GM19455 (cell line): ENCODE data around the gene ELMO1.

ENCODE experiments used
- ATAC-seq: cut with Tn5 transposase; IDR thresholded peaks from one replicate; pipeline ENCODE4 v1.9.1; 2021; ENCODE audit not compliant: unreplicated experiment

The ELMO1 gene

DNA sequence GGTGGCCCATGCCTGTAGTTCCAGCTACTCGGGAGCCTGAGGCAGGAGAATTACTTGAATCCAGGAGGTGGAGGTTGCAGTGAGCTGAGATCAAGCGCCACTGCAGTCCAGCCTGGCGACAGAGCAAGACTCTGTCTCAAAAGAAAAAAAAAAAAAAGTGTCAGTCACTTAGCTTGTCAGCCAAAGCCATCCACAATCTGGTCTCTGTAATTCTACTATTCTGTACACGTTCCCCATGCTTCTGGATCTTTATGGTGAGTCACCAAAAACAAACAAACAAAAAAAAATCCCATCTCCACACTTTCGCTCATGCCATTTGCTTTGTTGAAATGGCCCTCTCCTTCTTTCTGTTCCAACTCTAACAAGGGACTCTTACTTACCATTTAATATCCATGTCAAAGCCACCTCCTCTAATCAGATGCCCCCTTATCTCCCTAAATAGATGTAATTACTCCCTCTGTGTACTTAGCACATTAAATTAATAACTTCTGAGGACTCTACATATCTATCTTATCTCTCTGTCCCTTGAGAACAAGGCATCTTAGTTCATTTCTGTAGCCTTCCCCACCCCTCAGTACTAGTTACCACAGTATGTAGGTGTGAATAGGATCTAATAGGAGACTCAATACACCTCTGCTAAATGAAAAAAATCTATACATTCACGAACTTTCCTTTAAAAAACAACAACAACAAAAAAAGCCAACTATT, 128.4 kb downstream of the ELMO1 start:
- ATAC-seq = no peak

DNA sequence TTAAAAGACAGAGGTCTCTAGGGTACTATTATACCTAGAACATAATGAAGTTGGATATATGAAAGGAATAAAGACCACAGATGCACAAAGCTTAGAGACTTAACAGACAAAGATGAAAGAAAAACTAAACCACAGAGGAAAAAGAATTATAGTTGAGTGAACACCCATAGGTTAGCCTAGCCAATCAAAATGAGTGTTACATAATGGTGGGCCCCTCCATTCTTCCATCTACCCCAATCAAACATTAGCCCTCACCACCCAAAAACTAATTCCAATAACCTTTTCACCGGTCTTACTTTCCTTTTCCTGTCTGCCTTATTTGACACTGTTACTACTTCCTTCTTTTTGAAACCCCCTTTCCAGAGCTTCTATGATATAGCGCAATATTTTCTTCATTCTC, 130.1 kb downstream of the ELMO1 start:
- no peak for ATAC-seq

DNA sequence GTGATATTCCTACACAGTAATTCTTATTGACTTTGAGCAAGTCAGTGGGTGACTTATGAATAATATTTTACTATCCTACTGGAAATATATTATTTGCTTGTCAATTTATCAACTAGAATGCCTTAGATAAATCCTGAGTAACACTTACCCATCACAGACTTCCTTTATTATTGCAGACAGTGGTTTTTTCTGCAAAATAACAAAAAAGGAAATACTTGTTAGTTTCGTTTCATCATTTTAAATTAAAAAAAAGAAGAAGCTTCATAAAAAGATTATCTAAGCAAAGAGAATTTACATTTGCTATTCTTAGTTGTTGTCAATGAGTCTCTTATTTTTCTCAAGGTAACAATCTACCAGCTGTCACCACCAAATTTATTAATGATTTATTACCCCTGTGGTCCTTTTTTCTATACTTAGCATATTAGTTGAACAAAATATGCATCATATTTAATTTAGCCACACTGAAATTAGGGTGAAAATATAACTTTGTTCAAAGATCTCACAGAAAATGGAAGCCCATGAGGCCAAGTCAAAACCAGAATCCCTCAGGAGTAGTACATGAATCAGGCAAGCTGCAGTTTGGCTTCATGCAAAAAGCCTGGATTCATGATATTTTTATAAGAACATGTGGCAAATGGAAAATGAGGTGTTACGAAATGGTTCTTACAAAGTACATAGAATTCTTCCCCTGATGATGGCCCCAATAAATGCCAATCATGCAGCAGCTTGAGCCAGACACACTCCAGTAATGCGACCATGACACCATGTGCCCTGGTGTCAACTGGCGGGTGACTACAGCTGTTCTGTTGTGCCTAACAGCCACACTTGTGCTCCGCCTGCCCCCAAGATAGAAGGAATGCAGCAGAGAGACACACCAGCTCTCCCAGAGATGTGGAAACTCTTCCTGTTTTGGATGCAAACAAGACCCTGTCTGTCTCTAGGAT, 132.6 kb downstream of the ELMO1 start:
- no peak for ATAC-seq

DNA sequence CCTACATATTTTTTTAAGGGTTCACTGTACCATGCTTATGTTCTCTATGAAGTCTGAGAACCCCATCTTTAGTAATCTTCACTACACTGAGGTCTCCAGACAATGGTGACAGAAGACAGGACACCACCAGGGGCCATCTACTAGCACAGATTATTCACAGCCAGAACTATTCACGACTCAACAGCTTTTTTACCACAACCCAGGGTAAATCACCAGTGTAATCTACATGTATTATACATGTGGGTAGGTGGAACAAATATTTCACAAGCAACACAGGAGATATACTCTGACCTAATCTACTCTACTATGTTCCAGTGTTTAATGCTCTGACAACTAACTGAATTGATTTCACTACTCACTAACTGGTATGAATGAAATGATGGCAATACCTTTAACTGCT, 136.1 kb downstream of the ELMO1 start:
- no peak for ATAC-seq

DNA sequence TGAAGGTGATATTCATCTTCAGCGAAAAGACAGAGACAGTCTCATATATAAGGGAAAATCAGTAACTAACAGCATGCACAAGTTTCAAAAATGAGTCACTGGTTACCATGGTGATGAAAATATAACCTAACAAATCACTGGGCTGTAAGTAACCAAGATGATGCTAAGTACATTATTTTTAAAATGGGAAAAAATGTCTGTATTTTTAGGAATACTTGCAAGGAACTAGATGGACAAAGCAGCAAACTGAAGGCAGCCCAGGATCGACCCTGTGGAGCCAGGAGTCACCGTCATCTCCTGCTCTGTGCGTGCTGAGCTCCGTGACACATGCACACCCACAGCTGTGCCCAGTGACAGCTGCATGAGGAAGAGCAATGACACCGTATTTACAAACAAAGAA, 137.3 kb downstream of the ELMO1 start:
- no peak for ATAC-seq

DNA sequence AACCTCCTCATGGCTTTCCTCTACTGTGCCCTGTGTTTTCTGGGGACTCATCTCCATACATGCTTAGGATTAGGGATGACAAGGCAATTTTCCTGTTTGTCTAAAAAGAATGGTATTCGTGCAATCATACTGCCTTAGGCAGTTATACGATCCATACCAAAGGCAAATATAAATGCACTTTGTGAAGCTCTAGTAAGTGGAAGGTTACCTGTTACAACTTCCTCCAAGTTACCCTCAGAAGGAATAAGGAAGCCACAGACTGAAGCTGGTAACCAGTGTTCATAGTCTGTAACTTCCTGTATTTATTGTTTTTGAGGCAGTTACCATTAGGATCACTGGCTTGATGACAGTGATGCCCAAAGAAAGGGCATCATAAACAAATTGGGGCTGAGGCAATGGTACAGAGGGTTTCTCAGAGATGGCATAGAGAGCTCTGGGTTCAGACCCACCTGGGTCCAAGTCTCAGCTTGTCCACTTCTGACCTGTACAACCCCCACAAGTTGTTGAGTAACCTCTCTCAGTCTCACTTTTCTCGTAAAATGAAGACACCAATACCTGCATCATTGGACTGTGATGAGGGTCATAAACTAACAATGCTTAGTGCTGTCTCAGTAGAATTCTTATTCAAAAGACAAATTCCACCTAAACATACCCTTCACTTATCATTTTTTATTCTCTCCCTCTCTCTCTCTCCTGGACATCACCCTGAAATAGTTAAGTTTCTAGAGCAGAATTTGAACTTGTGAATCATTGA, 138.2 kb downstream of the ELMO1 start:
- ATAC-seq = no peak

DNA sequence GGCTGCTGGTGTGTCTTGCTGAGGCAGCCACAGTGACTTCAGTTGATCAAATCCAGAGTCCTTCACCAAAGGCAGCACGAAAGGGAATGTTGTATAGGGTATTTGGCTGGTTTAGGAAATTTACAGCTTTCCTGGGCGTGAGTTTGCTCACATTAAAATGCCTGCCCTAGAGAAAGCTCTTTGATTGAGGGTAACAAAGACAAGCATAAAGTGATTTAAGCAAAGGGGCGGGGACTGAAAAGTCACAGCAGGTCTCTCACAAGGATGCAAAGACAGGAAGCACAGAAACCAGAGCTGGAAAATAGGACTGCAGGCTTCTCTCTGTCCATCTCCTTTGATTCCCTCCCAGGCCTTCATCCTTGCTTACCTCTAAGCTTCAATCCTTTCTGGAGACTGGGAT, 139.2 kb downstream of the ELMO1 start:
- no peak for ATAC-seq

DNA sequence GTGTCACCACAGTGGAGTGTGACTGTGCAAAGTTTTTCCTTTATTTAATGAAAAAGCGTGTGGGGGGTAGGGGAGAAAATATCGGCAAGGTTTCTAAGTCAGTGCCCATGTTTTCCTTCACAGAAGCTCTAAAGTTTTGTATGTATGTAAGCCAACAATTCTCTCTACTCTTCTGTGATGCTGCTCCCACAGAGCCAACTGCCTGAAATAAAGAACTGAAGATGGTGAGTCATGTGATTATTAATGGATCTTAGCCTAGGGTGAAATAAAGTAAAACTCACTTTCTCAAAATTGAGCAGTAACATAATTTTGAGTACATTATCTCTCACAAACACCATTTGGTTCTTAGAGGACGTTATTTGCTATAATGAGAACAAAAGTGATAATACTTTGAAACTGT, 143.7 kb downstream of the ELMO1 start:
- ATAC-seq = no peak

DNA sequence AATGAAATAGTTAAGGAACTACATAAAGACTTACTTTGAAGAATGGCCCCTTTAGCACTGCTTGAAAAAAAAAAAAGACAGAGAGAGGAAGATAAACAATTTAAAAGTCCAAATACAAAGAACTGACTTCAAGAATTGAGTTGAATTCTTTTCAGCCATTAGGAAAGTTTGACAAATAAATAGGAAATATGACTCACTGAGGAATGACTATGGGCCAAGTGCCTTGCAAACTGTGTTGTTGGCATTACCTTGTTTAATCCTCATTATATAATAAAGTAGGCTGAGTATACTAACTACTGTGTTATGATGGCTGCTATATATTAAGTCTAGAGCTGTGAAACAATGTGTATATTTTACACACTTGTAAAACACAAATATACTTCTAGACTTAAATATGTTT, 151.1 kb downstream of the ELMO1 start:
- ATAC-seq = no peak

DNA sequence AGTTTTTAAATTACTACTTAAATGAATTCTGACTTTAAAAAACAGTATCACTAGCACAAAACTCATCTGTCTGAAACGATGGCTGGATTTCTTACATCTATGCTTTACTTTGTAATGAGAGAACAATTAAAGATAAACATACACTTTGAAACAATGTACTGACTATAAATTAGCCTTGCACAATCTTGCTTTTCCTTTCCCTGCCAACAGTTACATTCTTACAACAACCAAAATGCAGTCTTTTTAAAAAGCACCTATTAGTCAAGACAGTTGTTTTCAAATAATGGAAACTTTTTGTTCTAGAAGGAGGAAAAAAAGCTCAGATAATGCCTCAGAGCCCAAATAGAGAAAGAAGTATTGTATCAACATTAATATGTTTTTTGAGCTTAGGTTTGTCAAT, 153.3 kb downstream of the ELMO1 start:
- ATAC-seq = no peak

DNA sequence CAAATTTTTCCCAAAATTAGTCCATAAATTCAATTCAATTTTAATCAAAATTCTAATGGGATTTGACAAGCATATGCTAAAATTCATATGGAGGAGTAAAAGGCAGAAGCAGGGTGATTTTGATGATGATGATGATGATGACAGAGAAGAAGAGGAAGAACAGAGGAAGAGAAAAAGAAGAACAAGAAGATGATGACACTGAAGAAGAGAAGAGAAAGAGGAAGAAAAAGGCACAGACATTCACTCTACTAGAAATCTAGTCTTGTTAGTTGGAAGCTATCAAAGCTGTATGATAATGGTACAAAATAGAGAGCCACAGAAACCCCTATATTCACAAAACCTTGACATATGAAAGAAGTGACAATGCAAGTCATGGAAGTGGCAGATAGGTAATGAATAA, 157.9 kb downstream of the ELMO1 start:
- no peak for ATAC-seq

DNA sequence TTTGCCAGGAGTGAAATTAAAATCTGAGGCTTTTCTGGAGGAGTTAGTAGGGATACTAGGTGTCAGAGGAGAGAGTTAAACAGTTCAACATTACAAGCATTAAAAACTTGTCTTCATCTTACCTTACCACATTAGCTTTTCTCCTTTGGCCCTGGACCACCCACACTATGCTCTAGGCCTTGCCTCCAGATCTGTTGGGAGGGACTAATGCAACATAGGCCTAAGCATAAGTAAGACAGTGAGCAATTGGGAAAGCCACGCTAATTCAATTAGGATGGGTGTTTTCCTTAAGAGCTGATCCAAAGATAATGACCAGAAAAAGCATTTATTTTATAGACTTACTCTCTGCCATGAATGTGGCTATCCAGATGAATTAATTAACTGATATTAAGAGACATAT, 158.9 kb downstream of the ELMO1 start:
- ATAC-seq = no peak

DNA sequence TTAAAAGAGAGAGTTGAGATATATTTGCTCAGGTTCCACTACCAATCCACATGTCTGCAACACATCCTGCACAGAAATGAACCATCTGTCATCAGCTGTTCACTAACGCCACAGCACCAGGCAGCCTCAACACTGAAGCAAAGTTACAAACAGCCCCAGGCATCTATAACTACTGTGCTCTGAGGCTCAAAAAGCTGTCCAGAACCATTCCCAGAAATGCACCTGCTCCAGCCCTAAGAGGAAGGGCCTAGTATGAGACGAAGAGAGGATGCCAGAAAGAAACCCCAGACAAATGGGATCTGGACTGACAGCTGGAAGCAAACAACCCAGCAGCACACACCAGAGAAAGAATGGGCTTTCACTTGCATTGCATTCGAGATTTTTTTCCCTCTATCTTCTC, 159.3 kb downstream of the ELMO1 start:
- no peak for ATAC-seq

DNA sequence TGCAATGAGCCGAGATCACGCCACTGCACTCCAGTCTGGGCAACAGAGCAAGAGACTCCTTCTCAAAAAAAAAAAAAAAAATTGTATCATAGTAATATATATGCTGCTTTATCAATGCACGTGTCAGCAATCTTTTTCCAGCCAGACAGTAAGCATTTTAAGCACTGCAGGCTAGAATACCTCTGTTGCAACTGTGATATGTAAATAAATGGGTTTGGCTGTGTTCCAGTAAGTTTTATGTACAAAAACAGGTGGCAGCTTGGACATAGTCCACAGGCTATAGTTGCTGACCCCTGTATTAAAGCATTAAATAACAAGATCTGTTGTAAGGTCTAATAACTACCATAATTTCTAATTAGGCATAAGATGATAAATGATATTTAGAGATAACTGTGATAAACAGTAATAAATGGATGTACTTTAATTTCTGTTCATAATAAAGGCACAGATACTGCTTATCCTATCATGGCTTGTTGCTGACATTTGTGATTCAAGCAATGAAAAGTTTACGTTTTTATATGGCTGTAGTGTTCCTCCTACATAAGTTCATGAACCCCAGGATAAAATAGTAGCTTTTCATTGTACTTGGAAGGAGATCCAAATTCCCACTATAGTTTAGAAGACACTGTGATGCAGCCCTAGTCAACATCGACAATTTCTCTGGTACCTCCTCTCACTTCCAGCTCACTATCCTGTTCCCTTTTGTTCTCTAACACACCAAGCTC, 161.4 kb downstream of the ELMO1 start:
- ATAC-seq = no peak

DNA sequence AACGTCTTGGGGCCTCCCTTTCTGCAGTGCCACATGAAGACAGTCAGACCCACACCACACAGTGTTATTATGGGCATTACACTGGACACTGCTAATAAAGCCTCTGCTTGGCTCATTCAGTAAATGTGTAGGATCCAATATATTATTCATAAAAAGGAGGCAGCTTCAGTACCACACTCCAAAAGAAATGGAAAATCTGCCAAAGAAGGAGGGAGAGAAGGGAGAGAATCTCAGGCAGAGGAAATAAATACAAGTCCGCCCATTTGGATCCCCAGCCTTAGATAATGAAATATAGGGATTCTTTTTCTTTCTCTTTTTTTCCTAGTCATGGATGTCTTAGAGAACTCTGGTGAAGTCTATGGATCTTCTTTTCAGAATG, 162.2 kb downstream of the ELMO1 start:
- no peak for ATAC-seq

DNA sequence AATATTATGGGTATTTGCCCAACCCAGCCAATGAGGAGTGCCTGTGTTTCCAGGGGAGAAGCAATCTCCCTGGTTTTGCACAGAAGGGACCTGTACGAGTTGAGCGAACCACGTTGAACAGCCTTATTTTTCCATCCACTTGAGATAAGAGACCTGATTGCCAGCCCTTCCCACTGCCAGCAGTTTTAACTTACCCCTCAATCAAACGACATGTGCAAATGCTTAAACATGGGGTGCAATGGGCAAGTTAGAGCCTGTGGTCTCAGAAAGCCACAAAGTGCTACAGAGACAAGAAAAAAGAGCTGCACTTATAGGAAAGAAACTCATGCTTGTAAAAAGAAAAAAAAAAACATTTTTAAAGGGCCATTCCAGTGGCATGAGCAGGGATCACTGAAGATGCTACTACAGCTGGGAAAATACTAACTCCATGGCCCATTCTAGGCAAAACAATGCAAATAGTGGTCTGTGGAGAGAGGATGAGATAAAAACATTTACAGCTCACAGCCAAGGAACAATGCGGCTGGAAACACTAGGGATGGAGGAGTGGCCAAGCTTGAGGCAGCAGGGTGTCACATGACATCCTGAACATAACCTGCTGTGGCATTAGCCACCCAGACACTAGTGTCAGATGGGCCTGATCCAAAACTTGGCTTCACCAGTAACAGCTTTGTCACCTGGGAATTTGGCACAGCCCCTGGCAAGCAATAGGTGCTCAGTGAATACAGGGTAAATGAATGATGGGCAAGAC, 162.8 kb downstream of the ELMO1 start:
- no peak for ATAC-seq

DNA sequence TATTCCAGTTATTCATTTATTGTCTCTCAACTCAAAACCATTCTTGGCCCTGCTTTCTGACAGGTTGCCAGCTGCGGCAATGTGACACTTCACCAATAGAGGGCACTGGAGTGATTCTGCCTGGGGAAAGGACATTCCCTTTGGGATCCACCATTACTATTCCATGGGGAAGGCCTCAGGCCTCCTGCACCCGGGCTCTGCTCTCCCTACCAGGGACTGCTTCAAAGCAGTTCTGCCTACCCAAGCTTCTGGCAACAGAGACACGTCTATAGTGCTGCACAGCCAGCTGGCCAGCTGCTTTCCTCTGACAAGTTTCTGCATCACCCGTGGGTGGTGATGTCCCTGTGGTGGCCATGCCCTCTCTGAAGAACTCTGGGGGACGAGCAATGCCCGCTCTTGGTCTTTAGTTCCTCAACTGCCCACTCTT, 163.8 kb downstream of the ELMO1 start:
- no peak for ATAC-seq

DNA sequence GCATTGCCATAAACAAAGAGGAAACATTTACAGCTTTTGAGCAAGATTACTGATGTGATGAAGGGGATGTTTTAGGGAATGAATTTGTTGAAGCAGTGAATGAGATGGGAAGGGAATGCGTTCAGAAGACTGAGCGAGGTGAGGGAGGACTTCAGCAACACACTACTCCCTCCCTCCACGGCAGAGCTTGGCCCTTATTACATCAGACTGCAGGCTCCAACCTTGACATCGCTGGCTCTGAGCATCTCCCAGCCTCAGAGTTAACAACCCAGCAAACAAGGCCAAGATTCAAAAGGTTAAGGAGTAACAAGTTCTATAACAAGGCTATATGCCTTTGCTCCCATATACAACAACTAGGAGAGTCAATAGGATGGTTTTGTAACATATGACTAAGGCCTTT, 164.4 kb downstream of the ELMO1 start:
- ATAC-seq = no peak

DNA sequence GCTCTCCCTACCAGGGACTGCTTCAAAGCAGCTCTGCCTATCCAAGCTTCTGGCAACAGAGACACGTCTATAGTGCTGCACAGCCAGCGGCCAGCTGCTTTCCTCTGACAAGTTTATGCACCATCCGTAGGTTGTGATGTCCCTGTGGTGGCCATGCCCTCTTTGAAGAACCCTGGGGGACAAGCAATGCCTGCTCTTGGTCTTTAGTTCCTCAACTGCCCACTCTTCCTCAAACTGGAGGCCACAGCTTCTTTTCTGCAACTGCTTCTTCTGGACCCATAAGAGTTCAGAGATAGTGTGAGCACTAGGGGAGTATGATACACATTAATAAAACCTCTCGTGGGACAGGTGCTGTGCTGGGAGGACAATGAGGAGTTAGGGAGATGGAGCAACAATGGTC, 164.9 kb downstream of the ELMO1 start:
- no peak for ATAC-seq

DNA sequence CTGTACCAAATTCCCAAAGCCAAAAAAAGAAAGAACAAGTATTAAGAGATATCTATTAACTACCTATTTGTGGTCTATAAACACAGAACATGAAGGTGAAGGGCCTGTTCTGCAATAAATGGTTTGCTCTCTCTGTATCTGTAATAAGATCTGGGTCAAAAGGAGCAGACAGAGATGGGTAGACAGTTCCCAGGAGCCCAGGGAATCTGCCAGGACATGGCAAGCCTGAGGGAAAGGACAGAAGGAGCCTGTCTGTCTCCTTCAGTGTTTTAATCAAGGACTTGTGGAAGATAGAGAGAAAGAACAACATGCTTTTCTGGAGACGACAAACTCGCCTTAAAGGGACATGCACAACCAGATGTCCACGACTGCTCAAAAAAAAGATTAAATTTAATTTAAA, 165.7 kb downstream of the ELMO1 start:
- ATAC-seq = no peak
